ENCODE results near the gene MCC. TPM values are rescaled to one million over a fixed set of nuclear protein-coding genes. Genes with fewer than 3 reads are reported as not detected.
"Not testable (repeated sequence)": the region's sequence is repeated elsewhere in the genome, so short reads cannot be mapped to it uniquely, and the experiment has no call there.

The MCC gene
- total RNA-seq, 1 donor from 2014 or later = 22.7 TPM

GRCh38 chr5:113463032-113463431 is 25.2 kb downstream of the MCC start:
- Mint-ChIP-seq H3K4me1 (ENCODE audit: unreplicated experiment) (no peaks in the 10 kb centered on the region), H3K4me3 (ENCODE audit: unreplicated experiment) (no peak overlapping the region), H3K27ac (ENCODE audit: unreplicated experiment) (no peak overlapping the region), H3K27me3 (ENCODE audit: unreplicated experiment) (peaks cover 1% of the 10 kb centered on the region), H3K9me3 (ENCODE audit: unreplicated experiment) (no peaks in the 10 kb centered on the region), H3K36me3 (ENCODE audit: low read depth, unreplicated experiment) (no peaks in the 10 kb centered on the region)
- TF ChIP-seq, protein P1, sequence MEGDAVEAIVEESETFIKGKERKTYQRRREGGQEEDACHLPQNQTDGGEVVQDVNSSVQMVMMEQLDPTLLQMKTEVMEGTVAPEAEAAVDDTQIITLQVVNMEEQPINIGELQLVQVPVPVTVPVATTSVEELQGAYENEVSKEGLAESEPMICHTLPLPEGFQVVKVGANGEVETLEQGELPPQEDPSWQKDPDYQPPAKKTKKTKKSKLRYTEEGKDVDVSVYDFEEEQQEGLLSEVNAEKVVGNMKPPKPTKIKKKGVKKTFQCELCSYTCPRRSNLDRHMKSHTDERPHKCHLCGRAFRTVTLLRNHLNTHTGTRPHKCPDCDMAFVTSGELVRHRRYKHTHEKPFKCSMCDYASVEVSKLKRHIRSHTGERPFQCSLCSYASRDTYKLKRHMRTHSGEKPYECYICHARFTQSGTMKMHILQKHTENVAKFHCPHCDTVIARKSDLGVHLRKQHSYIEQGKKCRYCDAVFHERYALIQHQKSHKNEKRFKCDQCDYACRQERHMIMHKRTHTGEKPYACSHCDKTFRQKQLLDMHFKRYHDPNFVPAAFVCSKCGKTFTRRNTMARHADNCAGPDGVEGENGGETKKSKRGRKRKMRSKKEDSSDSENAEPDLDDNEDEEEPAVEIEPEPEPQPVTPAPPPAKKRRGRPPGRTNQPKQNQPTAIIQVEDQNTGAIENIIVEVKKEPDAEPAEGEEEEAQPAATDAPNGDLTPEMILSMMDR (IDR thresholded peaks at IDR 0.05; ENCODE audit: unreplicated experiment) = no peak
- no peak for DNase-seq (ENCODE audit: low spot score)

- H3K36me3 Mint-ChIP-seq (ENCODE audit: low read depth, unreplicated experiment); H3K4me3 Mint-ChIP-seq (ENCODE audit: unreplicated experiment); DNase-seq (ENCODE audit: low spot score); H3K27me3 Mint-ChIP-seq (ENCODE audit: unreplicated experiment); H3K27ac Mint-ChIP-seq (ENCODE audit: unreplicated experiment); H3K4me1 Mint-ChIP-seq (ENCODE audit: unreplicated experiment); H3K9me3 Mint-ChIP-seq (ENCODE audit: unreplicated experiment): not testable (repeated sequence)
Measured at GRCh38 chr5:113457106-113457505, 31.1 kb downstream of the MCC start.

DNA sequence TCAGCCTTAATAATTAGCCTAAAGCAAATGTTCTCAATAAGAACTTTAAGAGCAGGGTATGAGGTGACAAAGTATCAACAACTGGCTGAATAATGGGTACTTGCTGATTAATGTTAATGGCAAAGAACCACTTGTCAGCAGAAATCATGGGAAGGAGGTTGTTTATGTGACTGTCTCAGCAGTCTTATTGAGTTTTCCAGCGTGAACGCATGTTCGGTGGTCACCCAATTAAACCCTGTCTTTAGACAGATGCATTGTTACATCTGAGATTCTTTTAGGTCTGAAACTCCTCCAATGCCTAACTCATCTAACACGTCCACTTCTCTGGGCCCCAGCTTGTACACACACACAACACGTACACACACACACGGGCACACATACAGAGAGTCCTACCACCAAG is 35.3 kb downstream of the MCC start:
- peaks cover 1% of the 10 kb centered on the region for H3K27me3 Mint-ChIP-seq (ENCODE audit: unreplicated experiment)
- H3K36me3 Mint-ChIP-seq (ENCODE audit: low read depth, unreplicated experiment) = no peaks in the 10 kb centered on the region
- no peaks in the 10 kb centered on the region for H3K9me3 Mint-ChIP-seq (ENCODE audit: unreplicated experiment)
- no peak overlapping the region for H3K4me3 Mint-ChIP-seq (ENCODE audit: unreplicated experiment)
- no peak overlapping the region for H3K27ac Mint-ChIP-seq (ENCODE audit: unreplicated experiment)
- no peaks in the 10 kb centered on the region for H3K4me1 Mint-ChIP-seq (ENCODE audit: unreplicated experiment)
- DNase-seq (ENCODE audit: low spot score) = no peak
- TF ChIP-seq, protein P1 (IDR thresholded peaks at IDR 0.05; ENCODE audit: unreplicated experiment) = no peak

- Mint-ChIP-seq H3K27ac (ENCODE audit: unreplicated experiment) (no peak overlapping the region), H3K36me3 (ENCODE audit: low read depth, unreplicated experiment) (no peaks in the 10 kb centered on the region)
- no peak for DNase-seq (ENCODE audit: low spot score)
Measured at GRCh38 chr5:113451797-113452196, 36.5 kb downstream of the MCC start.

GRCh38 chr5:113450929-113451328 is 37.3 kb downstream of the MCC start:
- Mint-ChIP-seq H3K9me3 (ENCODE audit: unreplicated experiment) (no peaks in the 10 kb centered on the region), H3K27ac (ENCODE audit: unreplicated experiment) (peak overlapping the region; percentile 48), H3K4me3 (ENCODE audit: unreplicated experiment) (no peak overlapping the region)

More at GRCh38 chr5:113451797-113452196, 36.5 kb downstream of the MCC start:
- H3K27me3 Mint-ChIP-seq (ENCODE audit: unreplicated experiment) = peaks cover 1% of the 10 kb centered on the region
- TF ChIP-seq, protein P1 (IDR thresholded peaks at IDR 0.05; ENCODE audit: unreplicated experiment) = no peak
- H3K9me3 Mint-ChIP-seq (ENCODE audit: unreplicated experiment) = no peaks in the 10 kb centered on the region
- no peaks in the 10 kb centered on the region for H3K4me1 Mint-ChIP-seq (ENCODE audit: unreplicated experiment)
- no peak overlapping the region for H3K4me3 Mint-ChIP-seq (ENCODE audit: unreplicated experiment)

More at GRCh38 chr5:113450929-113451328, 37.3 kb downstream of the MCC start:
- no peak for DNase-seq (ENCODE audit: low spot score)
- peaks cover 1% of the 10 kb centered on the region for H3K27me3 Mint-ChIP-seq (ENCODE audit: unreplicated experiment)
- H3K36me3 Mint-ChIP-seq (ENCODE audit: low read depth, unreplicated experiment) = no peaks in the 10 kb centered on the region
- TF ChIP-seq, protein P1 (IDR thresholded peaks at IDR 0.05; ENCODE audit: unreplicated experiment) = no peak
- H3K4me1 Mint-ChIP-seq (ENCODE audit: unreplicated experiment) = no peaks in the 10 kb centered on the region

Data from endothelial cell (in vitro differentiated cells).